GM18517 (cell line): Measurements from ENCODE around the gene B4GALT1.
"Not testable (repeated sequence)": the region's sequence is repeated elsewhere in the genome, so short reads cannot be mapped to it uniquely, and the experiment has no call there.

Experiments
- ATAC-seq: cut with Tn5 transposase; IDR thresholded peaks from one replicate; pipeline ENCODE4 v1.9.1; 2021; ENCODE audit warnings: mild to moderate bottlenecking, moderate library complexity; ENCODE audit not compliant: unreplicated experiment

Gene B4GALT1

GRCh38 chr9:33185406-33185805, 18.3 kb upstream of the B4GALT1 start:
- ATAC-seq = no peak

DNA sequence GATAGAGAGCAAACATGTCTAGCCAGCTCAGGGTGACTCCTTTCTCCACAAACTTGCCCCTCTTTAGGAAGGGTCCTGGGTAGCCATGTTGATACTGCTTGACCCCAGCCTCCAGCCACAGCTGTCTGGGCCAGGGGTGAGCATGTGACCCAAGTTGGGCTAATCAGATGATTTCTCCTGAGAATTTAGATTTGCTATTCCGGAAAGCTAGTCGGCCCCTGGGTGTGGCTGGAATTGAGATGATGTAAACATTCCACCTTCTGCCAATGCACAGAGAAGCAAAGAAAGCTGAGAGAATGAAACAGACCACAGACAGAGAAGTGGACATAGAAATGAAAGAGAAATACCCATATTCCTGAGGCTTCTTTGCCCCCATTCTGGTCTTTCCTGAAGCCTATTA, 17.8 kb upstream of the B4GALT1 start:
- ATAC-seq = no peak

DNA sequence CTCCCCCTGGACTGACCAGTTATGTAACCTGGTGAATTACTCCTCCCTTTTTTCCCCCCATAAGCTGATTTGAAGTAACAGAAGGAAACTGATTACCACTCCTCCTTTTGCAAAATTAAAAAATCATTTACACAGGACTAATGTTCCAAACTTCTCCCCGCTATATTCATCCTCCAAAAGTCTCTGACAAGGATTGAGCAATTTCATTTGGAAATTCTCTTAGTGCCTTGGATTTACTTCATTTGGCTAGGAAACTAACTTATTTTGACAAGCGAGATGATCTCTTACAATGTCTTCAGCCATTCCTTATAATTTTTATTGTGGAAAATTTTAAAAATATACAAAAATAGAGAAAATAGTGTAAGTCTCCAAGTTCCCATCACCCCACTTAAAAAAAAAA, 15.4 kb upstream of the B4GALT1 start:
- ATAC-seq = no peak

- no peak for ATAC-seq
These were observed 13.5 kb upstream of the B4GALT1 start for GRCh38 chr9:33180526-33181184.

DNA sequence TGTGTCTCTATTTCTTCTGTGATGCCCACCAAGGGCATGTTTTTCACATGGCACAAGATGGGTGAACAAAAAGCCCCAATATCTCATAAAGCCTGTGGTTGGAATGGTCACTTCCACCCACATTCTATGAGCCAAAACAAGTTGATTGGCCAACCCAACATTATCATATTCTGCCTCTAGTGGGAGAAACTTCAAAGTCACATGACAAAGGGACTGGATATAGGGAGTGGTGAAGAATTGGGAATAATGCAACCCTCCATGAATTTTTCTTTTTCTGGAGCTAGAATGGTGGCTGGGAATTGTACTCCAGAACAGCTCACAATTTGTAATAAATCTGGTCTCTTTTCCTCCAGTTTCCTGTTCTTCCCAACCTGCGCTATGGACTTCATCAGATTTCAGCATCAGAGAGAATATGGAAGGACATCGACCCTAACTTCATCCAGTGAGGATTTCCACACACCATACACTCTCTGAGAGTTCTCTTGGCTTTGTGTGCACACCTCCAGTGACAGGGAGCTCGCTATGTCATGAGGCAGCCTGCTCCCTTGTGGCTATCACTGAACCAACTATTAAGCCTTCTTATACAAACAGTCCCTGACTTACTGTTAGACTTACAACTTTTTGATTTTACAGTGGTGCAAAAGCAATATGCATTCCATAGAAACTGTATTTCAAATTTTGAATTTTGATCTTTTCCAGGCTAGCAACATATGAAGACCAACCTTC, 12.0 kb upstream of the B4GALT1 start:
- no peak for ATAC-seq

GRCh38 chr9:33177639-33178038, 10.5 kb upstream of the B4GALT1 start:
- ATAC-seq = peak; percentile 84

GRCh38 chr9:33177086-33177485, 9.9 kb upstream of the B4GALT1 start:
- no peak for ATAC-seq

GRCh38 chr9:33175649-33176325, 8.7 kb upstream of the B4GALT1 start:
- ATAC-seq = no peak

DNA sequence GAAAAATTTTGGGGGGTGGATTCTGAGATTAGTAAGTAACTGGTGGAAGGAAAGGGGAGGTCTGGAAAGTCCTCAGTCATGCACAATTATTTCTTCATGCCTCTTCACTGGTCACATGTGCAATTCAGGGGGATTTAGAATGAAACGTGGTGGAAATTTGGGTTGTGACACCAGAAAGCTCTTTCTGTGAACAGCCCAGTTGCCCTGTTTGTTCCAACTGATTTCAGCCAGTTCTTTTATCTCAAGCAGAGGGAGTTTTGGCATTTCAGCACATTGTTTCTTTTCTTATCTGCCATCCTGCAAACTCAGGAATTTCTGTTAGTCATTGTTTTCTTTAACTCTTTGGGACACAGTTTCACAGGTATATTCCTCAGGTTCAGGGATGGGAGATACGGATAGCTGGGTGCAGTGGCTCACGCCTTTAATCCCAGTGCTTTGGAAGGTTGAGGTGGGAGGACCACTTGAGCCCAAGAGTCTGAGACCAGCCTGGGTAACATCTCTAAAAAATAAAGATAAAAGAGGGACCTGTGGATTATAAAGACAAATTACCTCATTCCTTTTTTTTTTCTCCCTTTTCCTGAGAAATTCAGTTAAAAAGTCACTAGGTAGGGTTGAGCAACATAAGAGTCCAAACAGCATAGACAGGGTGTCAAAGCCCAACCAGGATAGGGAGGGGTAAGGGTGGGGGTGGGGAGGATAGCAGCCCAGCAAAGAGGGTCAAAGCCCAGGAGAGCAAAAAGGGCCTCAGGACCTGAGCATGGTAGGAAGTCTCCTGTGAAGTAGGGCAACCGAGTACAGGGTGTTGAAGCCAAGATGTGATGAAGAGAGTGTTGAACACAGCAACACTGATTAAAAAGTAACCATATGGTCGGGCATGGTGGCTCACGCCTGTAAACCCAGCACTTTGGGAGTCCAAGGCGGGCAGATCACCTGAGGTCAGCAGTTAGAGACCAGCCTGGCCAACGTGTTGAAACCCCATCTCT, 5.4 kb upstream of the B4GALT1 start:
- ATAC-seq = no peak

- no peak for ATAC-seq
These were observed 3.6 kb upstream of the B4GALT1 start for GRCh38 chr9:33170464-33171415.

DNA sequence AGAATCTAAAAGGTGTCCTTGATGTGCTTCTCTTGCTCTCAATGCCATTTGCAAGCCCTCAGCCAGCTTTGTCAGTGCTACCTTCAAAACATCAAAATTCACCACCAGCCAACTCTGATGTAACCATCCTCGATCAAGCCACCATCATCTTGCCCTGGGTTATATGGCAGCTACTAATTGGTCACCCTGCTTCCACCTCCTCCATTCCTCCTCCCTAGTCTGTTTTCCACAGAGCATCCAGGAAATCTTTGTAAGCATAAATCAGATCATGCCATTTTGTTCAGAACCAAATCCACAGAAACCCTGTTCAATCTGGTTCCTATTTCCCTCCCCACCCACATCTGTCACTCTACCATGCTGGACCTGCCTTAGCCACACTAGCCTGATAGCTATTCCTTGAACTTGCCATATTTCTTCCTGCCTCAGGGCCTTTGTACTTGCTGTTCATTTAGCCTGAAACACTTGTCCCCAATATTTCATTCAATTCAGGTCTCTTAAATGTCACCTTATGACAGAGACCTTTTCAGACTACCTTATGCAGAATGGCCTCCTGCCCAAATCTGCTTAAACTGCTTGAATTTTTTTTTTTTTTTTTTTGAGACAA, 1.9 kb upstream of the B4GALT1 start:
- no peak for ATAC-seq

GRCh38 chr9:33167972-33168461, 881 bp upstream of the B4GALT1 start:
- no peak for ATAC-seq

DNA sequence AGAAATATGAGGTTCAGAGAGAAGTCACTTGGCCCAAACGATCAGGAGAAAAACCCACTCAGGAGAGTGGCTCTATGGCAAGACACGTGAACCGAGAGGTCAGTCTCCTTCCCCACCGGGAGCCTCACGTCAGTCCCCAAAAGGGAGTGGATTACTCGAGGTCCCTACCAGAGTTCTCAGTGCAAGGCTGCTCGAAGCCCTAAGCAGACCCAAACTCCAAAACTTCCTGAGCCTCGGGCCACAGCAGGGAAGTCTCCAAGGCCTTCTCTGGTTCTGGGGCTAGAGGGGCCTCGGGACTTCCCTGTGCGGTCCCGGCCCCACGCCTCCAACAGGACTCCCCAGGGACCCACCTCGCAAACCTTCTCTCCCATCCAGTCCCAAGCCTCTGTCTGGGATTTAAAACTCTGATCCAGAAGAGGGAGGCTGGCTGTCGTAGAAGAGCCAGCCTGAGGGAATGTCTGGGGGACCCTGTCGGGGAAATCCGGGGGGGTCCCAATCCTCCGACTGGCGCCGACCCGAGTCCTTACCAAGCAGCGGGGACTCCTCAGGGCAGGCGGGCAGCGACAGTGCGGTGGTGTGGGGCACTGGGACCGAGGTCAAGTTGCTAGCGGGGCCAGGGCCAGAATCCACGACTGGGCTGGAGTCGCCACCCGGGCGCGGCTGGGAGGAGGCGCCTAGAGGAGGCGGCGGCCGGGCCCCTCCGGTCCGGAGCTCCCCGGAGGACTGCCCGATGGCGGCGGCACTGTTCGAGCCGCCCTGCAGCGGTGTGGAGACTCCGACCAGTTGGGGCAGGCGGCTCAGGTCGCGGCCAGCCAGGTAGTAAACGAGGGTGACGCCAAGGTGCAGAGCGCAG, 679 bp downstream of the B4GALT1 start:
- no peak for ATAC-seq

- ATAC-seq = peak; percentile 32
These were observed 1.6 kb downstream of the B4GALT1 start for GRCh38 chr9:33165263-33166151.

DNA sequence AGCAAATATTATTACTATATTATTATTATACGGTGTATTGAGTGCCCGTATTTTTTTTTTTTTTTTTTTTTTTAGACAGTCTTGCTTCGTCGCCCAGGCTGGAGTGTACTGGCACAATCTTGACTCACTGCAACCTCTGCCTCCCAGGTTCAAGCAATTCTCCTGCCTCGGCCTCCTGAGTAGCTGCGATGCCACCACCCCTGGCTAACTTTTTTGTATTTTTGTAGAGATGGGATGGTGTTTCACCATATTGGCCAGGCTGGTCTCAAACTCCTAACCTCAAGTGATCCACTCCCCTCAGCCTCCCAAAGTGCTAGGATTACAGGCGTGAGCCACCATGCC, 2.2 kb downstream of the B4GALT1 start:
- ATAC-seq = not testable (repeated sequence)

- ATAC-seq = peak; percentile 35
These were observed 2.9 kb downstream of the B4GALT1 start for GRCh38 chr9:33164138-33164809.
